SIG-M5 treated with dmso at 0.1 percent for 504 hours (cell line): Measurements from ENCODE around the gene PRKG1.

Experiments
- DNase-seq: peaks from one replicate; lab custom pipeline; 2025; ENCODE audit not compliant: unreplicated experiment; lab: John Stamatoyannopoulos, UW

Gene PRKG1

GRCh38 chr10:51224671-51225161 is 150.4 kb downstream of the PRKG1 start:
- DNase-seq, result no peak

GRCh38 chr10:51227897-51228713 is 153.8 kb downstream of the PRKG1 start:
- DNase-seq, result no peak

GRCh38 chr10:51228714-51229100 is 154.4 kb downstream of the PRKG1 start:
- no peak for DNase-seq

GRCh38 chr10:51230887-51231585 is 156.7 kb downstream of the PRKG1 start:
- no peak for DNase-seq

- DNase-seq, result no peak
These were observed 157.5 kb downstream of the PRKG1 start for GRCh38 chr10:51231754-51232153.

GRCh38 chr10:51233337-51234100 is 159.2 kb downstream of the PRKG1 start:
- DNase-seq, result no peak

GRCh38 chr10:51235865-51236264 is 161.6 kb downstream of the PRKG1 start:
- DNase-seq, result no peak

- DNase-seq, result no peak
These were observed 164.7 kb downstream of the PRKG1 start for GRCh38 chr10:51239006-51239405.

GRCh38 chr10:51241461-51241860 is 167.2 kb downstream of the PRKG1 start:
- DNase-seq, result no peak

GRCh38 chr10:51242393-51242792 is 168.1 kb downstream of the PRKG1 start:
- no peak for DNase-seq

- DNase-seq, result no peak
These were observed 170.0 kb downstream of the PRKG1 start for GRCh38 chr10:51244309-51244708.

GRCh38 chr10:51244748-51245490 is 170.6 kb downstream of the PRKG1 start:
- DNase-seq, result no peak

- DNase-seq, result no peak
These were observed 171.9 kb downstream of the PRKG1 start for GRCh38 chr10:51246156-51246555.

- DNase-seq, result no peak
These were observed 176.1 kb downstream of the PRKG1 start for GRCh38 chr10:51250278-51250920.

GRCh38 chr10:51251110-51251509 is 176.8 kb downstream of the PRKG1 start:
- DNase-seq, result no peak

GRCh38 chr10:51255381-51255780 is 181.1 kb downstream of the PRKG1 start:
- no peak for DNase-seq

- no peak for DNase-seq
These were observed 183.4 kb downstream of the PRKG1 start for GRCh38 chr10:51257511-51258248.

GRCh38 chr10:51260376-51260775 is 186.1 kb downstream of the PRKG1 start:
- DNase-seq, result no peak

- DNase-seq, result no peak
These were observed 192.2 kb downstream of the PRKG1 start for GRCh38 chr10:51266496-51266895.
